Measurements from ENCODE around the gene UNC5CL. TPM values are rescaled to one million over a fixed set of nuclear protein-coding genes. Genes with fewer than 3 reads are reported as not detected.

Gene UNC5CL
- total RNA-seq, 1 experiment from 2014 or later = 0.41 TPM

DNA sequence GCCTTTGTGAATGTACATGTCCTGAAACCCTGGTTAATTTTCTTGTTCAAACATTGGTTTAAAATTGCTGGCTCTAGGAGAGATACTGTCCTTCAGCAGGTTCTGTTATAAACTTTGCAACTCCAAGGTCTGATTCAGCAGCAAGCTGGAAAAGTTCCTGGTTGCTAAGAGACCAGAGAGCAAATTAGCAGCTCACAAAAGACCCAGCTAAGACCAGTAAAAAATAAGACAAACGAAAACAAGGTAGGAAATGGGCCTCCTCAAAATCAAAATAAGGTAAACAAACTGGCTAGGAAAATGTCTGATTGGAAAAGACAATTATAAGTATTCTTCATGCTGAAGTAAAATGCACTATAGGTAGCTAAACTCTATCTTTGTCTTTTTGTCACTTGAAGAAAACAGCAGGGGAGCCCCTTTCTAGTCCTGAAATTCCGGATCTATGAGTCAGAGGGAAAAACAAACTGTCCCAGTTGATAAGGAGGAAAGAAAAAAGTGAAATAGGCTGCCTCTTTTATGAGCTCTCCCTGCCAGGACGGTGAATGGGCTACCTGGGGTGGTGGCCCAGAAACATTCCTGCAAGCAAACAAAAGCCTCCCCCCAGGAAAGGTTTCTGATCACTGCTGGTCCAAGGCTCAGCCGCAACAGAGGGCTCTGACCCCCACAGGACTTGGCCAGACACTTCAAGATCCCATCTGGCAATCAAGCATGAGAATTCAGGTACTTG, 41.6 kb downstream of the UNC5CL start:
- no peaks in the 10 kb centered on the region for H3K27me3 ChIP-seq (replicated peaks; ENCODE audit: insufficient read depth, low read depth, low read length, poor library complexity)
- BruUV-seq (replicated peaks) = no TSS peak
- H3K9me3 ChIP-seq (ENCODE audit: low read depth, low read length, poor library complexity, severe bottlenecking) = no peaks in the 10 kb centered on the region
- ChIA-PET POLR2A (ENCODE audit: low non-redundant PET) (no interaction called here), CTCF (interaction anchor here (0.6 kb wide), 1 partner anchor 332 kb away, joined by 3 read pairs; no protein-coding TSS in a partner anchor)
- peaks cover 13% of the 10 kb centered on the region for H3K4me1 ChIP-seq (ENCODE audit: insufficient read depth, low read length, poor library complexity, severe bottlenecking)
- intact Hi-C loops (cut with micrococcal nuclease; ENCODE audit: unreplicated experiment) = no loop called here
- no peak overlapping the region for H3K4me3 ChIP-seq (ENCODE audit: low read depth, low read length, poor library complexity, severe bottlenecking)
- no peaks in the 10 kb centered on the region for H3K36me3 ChIP-seq (ENCODE audit: insufficient read depth, low read length, poor library complexity, severe bottlenecking)
- TF ChIP-seq CTCF (conservative IDR thresholded peaks at IDR 0.05; ENCODE audit: low read depth, low read length) (no peak), EZH2 (IDR thresholded peaks at IDR 0.05; ENCODE audit: borderline replicate concordance, low read depth, low read length, poor library complexity, severe bottlenecking) (no peak)
- DNase-seq (ENCODE audit: low spot score) = peak; percentile 62
- H3K27ac ChIP-seq (ENCODE audit: low read depth, low read length, poor library complexity, severe bottlenecking) = no peak overlapping the region

- no peaks in the 10 kb centered on the region for H3K27me3 ChIP-seq (replicated peaks; ENCODE audit: insufficient read depth, low read depth, low read length, poor library complexity)
- POLR2A ChIA-PET (ENCODE audit: low non-redundant PET) = no interaction called here
- TF ChIP-seq EZH2 (IDR thresholded peaks at IDR 0.05; ENCODE audit: borderline replicate concordance, low read depth, low read length, poor library complexity, severe bottlenecking) (no peak), CTCF (conservative IDR thresholded peaks at IDR 0.05; ENCODE audit: low read depth, low read length) (no peak)
- no peak for DNase-seq (ENCODE audit: low spot score)
- intact Hi-C loops (cut with micrococcal nuclease; ENCODE audit: unreplicated experiment) = no loop called here
- BruUV-seq (replicated peaks) = no TSS peak
- no peak overlapping the region for H3K4me3 ChIP-seq (ENCODE audit: low read depth, low read length, poor library complexity, severe bottlenecking)
- CTCF ChIA-PET = interaction anchor here (0.6 kb wide), 1 partner anchor 331 kb away, joined by 3 read pairs; no protein-coding TSS in a partner anchor
- H3K4me1 ChIP-seq (ENCODE audit: insufficient read depth, low read length, poor library complexity, severe bottlenecking) = peaks cover 13% of the 10 kb centered on the region
- no peak overlapping the region for H3K27ac ChIP-seq (ENCODE audit: low read depth, low read length, poor library complexity, severe bottlenecking)
- H3K36me3 ChIP-seq (ENCODE audit: insufficient read depth, low read length, poor library complexity, severe bottlenecking) = no peaks in the 10 kb centered on the region
- no peaks in the 10 kb centered on the region for H3K9me3 ChIP-seq (ENCODE audit: low read depth, low read length, poor library complexity, severe bottlenecking)
Measured at GRCh38 chr6:40996591-40997233, 42.3 kb downstream of the UNC5CL start.

GRCh38 chr6:40992746-40993145, 46.3 kb downstream of the UNC5CL start:
- peaks cover 15% of the 10 kb centered on the region for H3K27me3 ChIP-seq (replicated peaks; ENCODE audit: insufficient read depth, low read depth, low read length, poor library complexity)
- H3K27ac ChIP-seq (ENCODE audit: low read depth, low read length, poor library complexity, severe bottlenecking) = no peak overlapping the region
- intact Hi-C loops (cut with micrococcal nuclease; ENCODE audit: unreplicated experiment) = no loop called here
- CTCF ChIA-PET = no interaction called here
- POLR2A ChIA-PET (ENCODE audit: low non-redundant PET) = no interaction called here
- DNase-seq (ENCODE audit: low spot score) = no peak
- no peak overlapping the region for H3K4me3 ChIP-seq (ENCODE audit: low read depth, low read length, poor library complexity, severe bottlenecking)
- no peaks in the 10 kb centered on the region for H3K36me3 ChIP-seq (ENCODE audit: insufficient read depth, low read length, poor library complexity, severe bottlenecking)
- no TSS peak for BruUV-seq (replicated peaks)
- no peak for TF ChIP-seq CTCF (conservative IDR thresholded peaks at IDR 0.05; ENCODE audit: low read depth, low read length)
- TF ChIP-seq EZH2 (IDR thresholded peaks at IDR 0.05; ENCODE audit: borderline replicate concordance, low read depth, low read length, poor library complexity, severe bottlenecking) = no peak
- no peaks in the 10 kb centered on the region for H3K9me3 ChIP-seq (ENCODE audit: low read depth, low read length, poor library complexity, severe bottlenecking)
- H3K4me1 ChIP-seq (ENCODE audit: insufficient read depth, low read length, poor library complexity, severe bottlenecking) = peaks cover 12% of the 10 kb centered on the region
